ENCODE results near the gene DENND2C.

- TF ChIP-seq POLR2A (IDR thresholded peaks at IDR 0.05; ENCODE audit: low read length) (no peak), GATA1 (IDR thresholded peaks at IDR 0.05; ENCODE audit: low read depth, low read length) (no peak)
Measured at GRCh38 chr1:114588196-114588689, 81.6 kb downstream of the DENND2C start.

Data from erythroblast (primary cell).